NCI-H2196 treated with DMSO at 0.1 percent for 48 hours (cell line): ENCODE data around the gene IMMT.
A peak's percentile ranks its signal among the peaks of the same experiment; 100 is the strongest.

Experiments
- DNase-seq: peaks from one replicate; lab custom pipeline; 2025; ENCODE audit not compliant: unreplicated experiment; lab: John Stamatoyannopoulos, UW

The IMMT gene

GRCh38 chr2:86143926-86144685, 51.2 kb downstream of the IMMT start:
- DNase-seq, result no peak

- DNase-seq, result no peak
Measured at GRCh38 chr2:86143307-86143706, 52.0 kb downstream of the IMMT start.

GRCh38 chr2:86142436-86143257, 52.6 kb downstream of the IMMT start:
- no peak for DNase-seq

GRCh38 chr2:86140969-86141392, 54.3 kb downstream of the IMMT start:
- no peak for DNase-seq

- no peak for DNase-seq
Measured at GRCh38 chr2:86139981-86140380, 55.3 kb downstream of the IMMT start.

- no peak for DNase-seq
Measured at GRCh38 chr2:86138736-86139625, 56.3 kb downstream of the IMMT start.

GRCh38 chr2:86136141-86136540, 59.1 kb downstream of the IMMT start:
- DNase-seq, result no peak

- DNase-seq, result no peak
Measured at GRCh38 chr2:86135653-86136052, 59.6 kb downstream of the IMMT start.

- no peak for DNase-seq
Measured at GRCh38 chr2:86134709-86135108, 60.6 kb downstream of the IMMT start.

GRCh38 chr2:86124683-86125082, 70.6 kb downstream of the IMMT start:
- no peak for DNase-seq

GRCh38 chr2:86123328-86123925, 71.8 kb downstream of the IMMT start:
- DNase-seq, result no peak

- DNase-seq, result no peak
Measured at GRCh38 chr2:86118130-86118529, 77.1 kb downstream of the IMMT start.

GRCh38 chr2:86107031-86107430, 88.2 kb downstream of the IMMT start:
- no peak for DNase-seq

GRCh38 chr2:86105969-86106945, 89.0 kb downstream of the IMMT start, which contains the start of gene PTCD3:
Gene PTCD3 (plus strand): TSS chr2:86106235. CDS start chr2:86106248, 13 bp downstream.
- peak; percentile 73 for DNase-seq

- DNase-seq, result peak; percentile 55
Measured at GRCh38 chr2:86105252-86105968, 89.9 kb downstream of the IMMT start, which contains the start of gene POLR1A. Gene POLR1A (minus strand): TSS chr2:86105886. CDS start chr2:86105776, 110 bp downstream.

- no peak for DNase-seq
Measured at GRCh38 chr2:86102157-86102556, 93.1 kb downstream of the IMMT start.

- DNase-seq, result no peak
Measured at GRCh38 chr2:86097913-86098312, 97.3 kb downstream of the IMMT start.

- no peak for DNase-seq
Measured at GRCh38 chr2:86097114-86097896, 98.0 kb downstream of the IMMT start.
